HG03064 (cell line): ENCODE measurements around the gene CACNG5.

Source experiments
- ATAC-seq: cut with Tn5 transposase; IDR thresholded peaks from one replicate; pipeline ENCODE4 v1.9.1; 2021; ENCODE audit warnings: low read depth; ENCODE audit not compliant: unreplicated experiment

The CACNG5 gene

GRCh38 chr17:66834919-66835454 is at the start of gene CACNG5:
Gene CACNG5 (plus strand): TSS chr17:66835117. CDS start chr17:66877333, 42,216 bp downstream.
- ATAC-seq: no peak

- no peak for ATAC-seq
Observed at GRCh38 chr17:66786107-66786506, 48.8 kb upstream of the CACNG5 start.

GRCh38 chr17:66787914-66788313 is 47.0 kb upstream of the CACNG5 start:
- ATAC-seq: no peak

- no peak for ATAC-seq
Observed at GRCh38 chr17:66789093-66789492, 45.8 kb upstream of the CACNG5 start.

- ATAC-seq: no peak
Observed at GRCh38 chr17:66789961-66790437, 44.9 kb upstream of the CACNG5 start.

GRCh38 chr17:66790501-66791061 is 44.3 kb upstream of the CACNG5 start:
- ATAC-seq: no peak

- no peak for ATAC-seq
Observed at GRCh38 chr17:66791347-66791746, 43.6 kb upstream of the CACNG5 start.

- ATAC-seq: no peak
Observed at GRCh38 chr17:66793814-66794213, 41.1 kb upstream of the CACNG5 start.

- ATAC-seq: no peak
Observed at GRCh38 chr17:66795486-66795885, 39.4 kb upstream of the CACNG5 start.

GRCh38 chr17:66799849-66800537 is 34.9 kb upstream of the CACNG5 start:
- ATAC-seq: no peak

- ATAC-seq: no peak
Observed at GRCh38 chr17:66803474-66803951, 31.4 kb upstream of the CACNG5 start.

- ATAC-seq: no peak
Observed at GRCh38 chr17:66805567-66805966, 29.4 kb upstream of the CACNG5 start.

- ATAC-seq: no peak
Observed at GRCh38 chr17:66807182-66807581, 27.7 kb upstream of the CACNG5 start.

- no peak for ATAC-seq
Observed at GRCh38 chr17:66809408-66809807, 25.5 kb upstream of the CACNG5 start.

GRCh38 chr17:66810951-66811682 is 23.8 kb upstream of the CACNG5 start:
- ATAC-seq: no peak

GRCh38 chr17:66811683-66812054 is 23.2 kb upstream of the CACNG5 start:
- no peak for ATAC-seq

- no peak for ATAC-seq
Observed at GRCh38 chr17:66812571-66812970, 22.3 kb upstream of the CACNG5 start.

GRCh38 chr17:66813296-66813695 is 21.6 kb upstream of the CACNG5 start:
- no peak for ATAC-seq

GRCh38 chr17:66814026-66814425 is 20.9 kb upstream of the CACNG5 start:
- ATAC-seq: no peak

GRCh38 chr17:66814570-66814969 is 20.3 kb upstream of the CACNG5 start:
- no peak for ATAC-seq

GRCh38 chr17:66817750-66818149 is 17.2 kb upstream of the CACNG5 start:
- ATAC-seq: no peak
